Mesothelial cell of epicardium (in vitro differentiated cells): ENCODE results near the gene KCNJ11. TPM values are rescaled to one million over a fixed set of nuclear protein-coding genes. Genes with fewer than 3 reads are reported as not detected.

Source experiments
- DNase-seq, 2 experiments: peaks; one replicate each; pipeline ENCODE4 v3.0.0; 2021; ENCODE audit warnings: low spot score in 2 of 2; ENCODE audit not compliant: unreplicated experiment in 2 of 2
- H3K27ac Mint-ChIP-seq: 2 replicates; pipeline ENCODE4 v1.8.0; 2021; ENCODE audit warnings: mixed read lengths
- H3K27me3 Mint-ChIP-seq: 2 replicates; pipeline ENCODE4 v1.8.0; 2021; ENCODE audit warnings: low read depth, mixed read lengths
- H3K36me3 Mint-ChIP-seq: 2 replicates; pipeline ENCODE4 v1.8.0; 2021; ENCODE audit warnings: mixed read lengths
- H3K4me1 Mint-ChIP-seq: 2 replicates; pipeline ENCODE4 v1.8.0; 2021; ENCODE audit warnings: mixed read lengths
- H3K4me3 Mint-ChIP-seq: 2 replicates; pipeline ENCODE4 v1.8.0; 2021; ENCODE audit warnings: mild to moderate bottlenecking, moderate library complexity, mixed read lengths
- H3K9me3 Mint-ChIP-seq: 2 replicates; pipeline ENCODE4 v1.8.0; 2021; ENCODE audit warnings: mixed read lengths
- total RNA-seq: library from RNA; stranded (reverse); gene quantifications from 3 replicates; pipeline ENCODE4 v1.2.1, GENCODE V29; 2021
- TF ChIP-seq, protein P1 (sequence below): fragments of 200-600 bp; sonication (generic); IDR thresholded peaks from one replicate; pipeline ENCODE4 v1.5.0; 2021; ENCODE audit warnings: antibody characterized with exemption; ENCODE audit not compliant: unreplicated experiment

KCNJ11 gene
- total RNA-seq, 1 donor from 2014 or later = 3.0 TPM

DNA sequence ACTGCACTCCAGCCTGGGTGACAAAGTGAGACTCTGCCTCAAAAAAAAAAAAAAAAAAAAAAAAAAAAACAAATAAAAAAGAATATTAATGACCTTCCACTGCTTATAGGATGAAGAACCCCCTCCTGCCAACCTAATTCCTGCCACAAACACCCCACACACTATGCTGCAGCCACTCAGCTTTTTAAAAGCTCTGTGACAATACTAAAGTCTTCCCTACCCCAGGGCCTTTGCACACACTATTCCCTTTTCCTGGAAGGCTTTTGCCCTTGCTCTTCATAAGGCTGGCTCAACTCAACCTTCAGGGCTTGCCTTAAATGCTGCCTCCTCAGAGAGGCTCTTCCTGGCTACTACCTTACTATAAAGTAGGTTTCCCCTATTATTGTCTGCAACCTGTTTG lies 10.8 kb upstream of the KCNJ11 start:
- H3K36me3 Mint-ChIP-seq = no peaks in the 10 kb centered on the region

GRCh38 chr11:17397311-17398002 lies 9.0 kb upstream of the KCNJ11 start:
- H3K4me3 Mint-ChIP-seq = no peak overlapping the region
- TF ChIP-seq, protein P1, sequence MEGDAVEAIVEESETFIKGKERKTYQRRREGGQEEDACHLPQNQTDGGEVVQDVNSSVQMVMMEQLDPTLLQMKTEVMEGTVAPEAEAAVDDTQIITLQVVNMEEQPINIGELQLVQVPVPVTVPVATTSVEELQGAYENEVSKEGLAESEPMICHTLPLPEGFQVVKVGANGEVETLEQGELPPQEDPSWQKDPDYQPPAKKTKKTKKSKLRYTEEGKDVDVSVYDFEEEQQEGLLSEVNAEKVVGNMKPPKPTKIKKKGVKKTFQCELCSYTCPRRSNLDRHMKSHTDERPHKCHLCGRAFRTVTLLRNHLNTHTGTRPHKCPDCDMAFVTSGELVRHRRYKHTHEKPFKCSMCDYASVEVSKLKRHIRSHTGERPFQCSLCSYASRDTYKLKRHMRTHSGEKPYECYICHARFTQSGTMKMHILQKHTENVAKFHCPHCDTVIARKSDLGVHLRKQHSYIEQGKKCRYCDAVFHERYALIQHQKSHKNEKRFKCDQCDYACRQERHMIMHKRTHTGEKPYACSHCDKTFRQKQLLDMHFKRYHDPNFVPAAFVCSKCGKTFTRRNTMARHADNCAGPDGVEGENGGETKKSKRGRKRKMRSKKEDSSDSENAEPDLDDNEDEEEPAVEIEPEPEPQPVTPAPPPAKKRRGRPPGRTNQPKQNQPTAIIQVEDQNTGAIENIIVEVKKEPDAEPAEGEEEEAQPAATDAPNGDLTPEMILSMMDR = no peak
- peaks cover 3% of the 10 kb centered on the region for H3K9me3 Mint-ChIP-seq
- no peak overlapping the region for H3K27ac Mint-ChIP-seq
- no peaks in the 10 kb centered on the region for H3K36me3 Mint-ChIP-seq
- DNase-seq = no peak
- peaks cover 21% of the 10 kb centered on the region for H3K27me3 Mint-ChIP-seq
- H3K4me1 Mint-ChIP-seq = no peaks in the 10 kb centered on the region

More for the DNA sequence above, 10.8 kb upstream of the KCNJ11 start:
- TF ChIP-seq, protein P1 = no peak
- H3K27ac Mint-ChIP-seq = no peak overlapping the region
- H3K4me3 Mint-ChIP-seq = no peak overlapping the region
- peaks cover 19% of the 10 kb centered on the region for H3K27me3 Mint-ChIP-seq
- peaks cover 3% of the 10 kb centered on the region for H3K9me3 Mint-ChIP-seq
- no peaks in the 10 kb centered on the region for H3K4me1 Mint-ChIP-seq
- DNase-seq = no peak

- no peak overlapping the region for H3K27ac Mint-ChIP-seq
- H3K9me3 Mint-ChIP-seq = peaks cover 3% of the 10 kb centered on the region
- peaks cover 27% of the 10 kb centered on the region for H3K27me3 Mint-ChIP-seq
- no peak overlapping the region for H3K4me3 Mint-ChIP-seq
- no peaks in the 10 kb centered on the region for H3K4me1 Mint-ChIP-seq
- no peaks in the 10 kb centered on the region for H3K36me3 Mint-ChIP-seq
- TF ChIP-seq, protein P1 = no peak
- DNase-seq = no peak
Observed at GRCh38 chr11:17396598-17397310, 8.3 kb upstream of the KCNJ11 start.

- TF ChIP-seq, protein P1 = no peak
- DNase-seq = no peak
- peaks cover 33% of the 10 kb centered on the region for H3K27me3 Mint-ChIP-seq
- H3K4me1 Mint-ChIP-seq = no peaks in the 10 kb centered on the region
- no peak overlapping the region for H3K4me3 Mint-ChIP-seq
- H3K36me3 Mint-ChIP-seq = no peaks in the 10 kb centered on the region
- no peak overlapping the region for H3K27ac Mint-ChIP-seq
- H3K9me3 Mint-ChIP-seq = peaks cover 3% of the 10 kb centered on the region
Observed at GRCh38 chr11:17395978-17396377, 7.5 kb upstream of the KCNJ11 start.

DNA sequence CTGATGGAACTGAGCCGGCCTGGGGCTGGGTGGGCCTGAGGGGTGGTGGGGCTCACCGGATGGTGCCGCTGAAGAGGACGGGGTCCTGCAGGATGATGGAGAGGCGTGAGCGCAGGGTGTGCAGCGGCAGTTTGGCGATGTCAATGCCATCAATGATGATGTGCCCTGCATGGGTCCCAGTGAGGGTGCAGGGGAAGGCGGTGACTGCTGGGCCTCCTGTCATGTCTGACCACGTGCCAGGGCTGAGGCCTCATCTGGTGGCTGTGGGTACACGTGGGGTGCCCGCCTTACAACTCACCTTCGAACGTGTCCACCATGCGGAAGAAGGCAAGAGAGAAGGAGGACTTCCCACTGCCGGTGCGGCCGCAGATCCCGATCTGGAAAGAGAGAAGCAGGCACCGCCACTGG lies 7.1 kb upstream of the KCNJ11 start:
- Mint-ChIP-seq H3K27ac (no peak overlapping the region), H3K4me1 (no peaks in the 10 kb centered on the region), H3K27me3 (peaks cover 35% of the 10 kb centered on the region), H3K36me3 (no peaks in the 10 kb centered on the region), H3K4me3 (no peak overlapping the region), H3K9me3 (peaks cover 3% of the 10 kb centered on the region)
- no peak for DNase-seq
- TF ChIP-seq, protein P1 = no peak
